Measurements from ENCODE around the gene UROD. TPM values are rescaled to one million over a fixed set of nuclear protein-coding genes. Genes with fewer than 3 reads are reported as not detected.

UROD gene
- total and polyA plus RNA-seq, 2 experiments from 2014 or later = 82.4 to 108 TPM

- H4K20me1 ChIP-seq (replicated peaks; ENCODE audit: insufficient read depth) = no peaks in the 10 kb centered on the region
- H3K4me3 ChIP-seq = no peak overlapping the region
- H3K4me3 Mint-ChIP-seq = no peak overlapping the region
- no peaks in the 10 kb centered on the region for H3K9me2 ChIP-seq (ENCODE audit: insufficient read depth)
- H3K36me3 Mint-ChIP-seq (ENCODE audit: low read depth) = no peaks in the 10 kb centered on the region
- H3K9me3 Mint-ChIP-seq = no peaks in the 10 kb centered on the region
- TF ChIP-seq EZH2 (IDR thresholded peaks at IDR 0.05; ENCODE audit: low read depth, unreplicated experiment) = no peak
- TF ChIP-seq JUNB (IDR thresholded peaks at IDR 0.05; ENCODE audit: unreplicated experiment) = no peak
- TF ChIP-seq NANOG (IDR thresholded peaks at IDR 0.05; ENCODE audit: borderline replicate concordance) = no peak
- TF ChIP-seq CTCF (conservative IDR thresholded peaks at IDR 0.05; ENCODE audit: low read depth in 2 of 2) = no peak
- no peak for TF ChIP-seq STAT1 (IDR thresholded peaks at IDR 0.05; ENCODE audit: unreplicated experiment)
- no peak for TF ChIP-seq EZH2phosphoT487 (IDR thresholded peaks at IDR 0.05; ENCODE audit: unreplicated experiment)
- no peak for TF ChIP-seq REST (IDR thresholded peaks at IDR 0.05; ENCODE audit: unreplicated experiment)
- no peak for TF ChIP-seq ZNF462 (CRISPR knock-in tag; IDR thresholded peaks at IDR 0.05)
- TF ChIP-seq ZNF114 (CRISPR knock-in tag; IDR thresholded peaks at IDR 0.05) = no peak
- no peak for TF ChIP-seq CREB1 (CRISPR knock-in tag; IDR thresholded peaks at IDR 0.05; ENCODE audit: low read depth)
- no peak for TF ChIP-seq ETS1 (IDR thresholded peaks at IDR 0.05)
- ATAC-seq (no peak), DNase-seq (ENCODE audit: low spot score) (no peak)
- H3K27ac Mint-ChIP-seq = no peak overlapping the region
- no peaks in the 10 kb centered on the region for H3K4me1 Mint-ChIP-seq
- peaks cover 3% of the 10 kb centered on the region for H3K27me3 Mint-ChIP-seq (ENCODE audit: insufficient read depth, low read depth, poor library complexity)
- no peaks in the 10 kb centered on the region for H3K36me3 ChIP-seq (ENCODE audit: insufficient read depth)
- no peaks in the 10 kb centered on the region for H3K27me3 ChIP-seq (ENCODE audit: insufficient read depth)
- H3F3A ChIP-seq (replicated peaks; ENCODE audit: low read depth) = no peaks in the 10 kb centered on the region
- no peaks in the 10 kb centered on the region for H3K4me1 ChIP-seq (ENCODE audit: insufficient read depth)
- H3K27ac ChIP-seq (ENCODE audit: low read depth) = no peak overlapping the region
- no peak overlapping the region for H2AFZ ChIP-seq
- no peak overlapping the region for H3K4me2 ChIP-seq
- no peaks in the 10 kb centered on the region for H3K79me2 ChIP-seq (replicated peaks; ENCODE audit: insufficient read depth)
Measured at GRCh38 chr1:45032837-45033236, 20.8 kb downstream of the UROD start.

Measured in GM23338 (cell line).